ENCODE data around the gene PRXL2B.
A peak's percentile ranks its signal among the peaks of the same experiment; 100 is the strongest.

The PRXL2B gene

DNA sequence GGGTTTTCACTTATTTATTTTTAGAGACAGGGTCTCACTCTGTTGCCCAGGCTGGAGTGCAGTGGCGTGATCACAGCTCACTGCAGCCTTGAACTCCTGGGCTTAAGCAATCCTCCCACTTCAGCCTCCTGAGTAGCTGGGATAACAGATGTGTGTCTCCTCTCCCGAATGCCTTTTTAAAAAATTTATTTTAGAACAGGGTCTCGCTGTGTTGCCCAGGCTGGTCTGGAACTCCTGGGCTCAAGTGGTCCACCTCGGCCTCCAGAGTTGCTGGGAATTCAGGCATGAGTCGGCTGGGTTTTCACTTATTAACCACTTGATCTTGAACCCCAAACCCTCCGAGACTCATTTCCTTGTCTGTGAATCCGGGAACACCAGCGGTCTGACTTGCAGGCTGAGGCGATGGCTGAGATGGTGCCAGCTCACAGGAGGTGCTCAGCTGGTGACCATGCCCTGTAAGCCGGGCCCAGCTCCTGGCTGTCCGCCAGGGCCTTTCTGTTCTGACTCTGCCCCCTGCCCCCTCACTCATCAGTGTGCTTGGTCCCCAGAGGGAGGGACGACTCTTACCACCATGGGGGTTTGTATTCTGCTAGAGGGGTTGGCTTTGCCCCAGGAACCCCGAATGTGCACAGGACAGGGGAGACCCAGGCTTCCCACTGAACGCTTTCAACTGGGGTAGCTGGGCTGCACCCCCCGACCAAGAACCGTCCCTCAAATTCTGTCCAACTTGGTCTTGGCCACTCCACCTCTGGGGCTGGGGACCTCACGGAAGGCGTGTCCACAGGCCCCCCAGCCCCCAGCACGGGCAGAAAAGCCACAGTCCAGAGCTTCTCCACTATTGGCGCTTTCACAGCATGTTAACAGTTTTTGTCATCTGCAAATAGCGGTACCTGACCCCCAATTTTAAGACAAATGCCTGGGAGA is 23.7 kb downstream of the PRXL2B start:
- H3K4me3 Mint-ChIP-seq: peak overlapping the region in 1 of 3 experiments; percentile 6
- H3K4me1 Mint-ChIP-seq: peaks cover 8% of the 10 kb centered on the region
- TF ChIP-seq, protein P1, sequence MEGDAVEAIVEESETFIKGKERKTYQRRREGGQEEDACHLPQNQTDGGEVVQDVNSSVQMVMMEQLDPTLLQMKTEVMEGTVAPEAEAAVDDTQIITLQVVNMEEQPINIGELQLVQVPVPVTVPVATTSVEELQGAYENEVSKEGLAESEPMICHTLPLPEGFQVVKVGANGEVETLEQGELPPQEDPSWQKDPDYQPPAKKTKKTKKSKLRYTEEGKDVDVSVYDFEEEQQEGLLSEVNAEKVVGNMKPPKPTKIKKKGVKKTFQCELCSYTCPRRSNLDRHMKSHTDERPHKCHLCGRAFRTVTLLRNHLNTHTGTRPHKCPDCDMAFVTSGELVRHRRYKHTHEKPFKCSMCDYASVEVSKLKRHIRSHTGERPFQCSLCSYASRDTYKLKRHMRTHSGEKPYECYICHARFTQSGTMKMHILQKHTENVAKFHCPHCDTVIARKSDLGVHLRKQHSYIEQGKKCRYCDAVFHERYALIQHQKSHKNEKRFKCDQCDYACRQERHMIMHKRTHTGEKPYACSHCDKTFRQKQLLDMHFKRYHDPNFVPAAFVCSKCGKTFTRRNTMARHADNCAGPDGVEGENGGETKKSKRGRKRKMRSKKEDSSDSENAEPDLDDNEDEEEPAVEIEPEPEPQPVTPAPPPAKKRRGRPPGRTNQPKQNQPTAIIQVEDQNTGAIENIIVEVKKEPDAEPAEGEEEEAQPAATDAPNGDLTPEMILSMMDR (IDR thresholded peaks at IDR 0.05; ENCODE audit: unreplicated experiment in 3 of 3): no peak

DNA sequence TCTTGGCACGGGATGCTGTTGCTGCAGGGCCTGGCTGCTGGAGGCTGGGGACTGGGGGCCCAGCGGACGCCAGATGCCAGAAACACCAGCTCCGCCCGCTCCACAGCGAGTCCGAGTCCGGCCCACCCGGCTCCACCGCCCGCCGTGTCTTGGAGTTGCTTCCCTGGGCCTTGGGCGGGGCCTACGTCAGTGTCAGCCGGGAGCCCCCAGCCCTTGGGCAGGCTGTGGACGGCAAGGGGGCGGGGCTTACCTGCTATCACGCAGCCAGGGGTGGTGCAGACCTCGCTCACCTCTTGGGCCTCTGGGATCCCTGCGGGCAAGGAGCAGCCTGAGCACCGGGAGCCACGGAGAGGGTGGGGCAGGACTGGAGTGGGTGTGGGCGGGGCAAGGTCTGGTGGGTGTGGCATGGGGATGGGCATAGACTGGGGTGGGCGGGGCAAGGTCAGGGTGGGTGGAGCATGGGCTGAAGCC is 24.5 kb downstream of the PRXL2B start:
- H3K9me3 Mint-ChIP-seq: peaks cover 23% of the 10 kb centered on the region
- peak overlapping the region in 2 of 3 experiments; percentile 6 to 13 for H3K4me3 Mint-ChIP-seq
- TF ChIP-seq, protein P1 (IDR thresholded peaks at IDR 0.05; ENCODE audit: unreplicated experiment in 3 of 3): no peak
- H3K27ac Mint-ChIP-seq: no peak overlapping the region
- H3K36me3 Mint-ChIP-seq (ENCODE audit: low read depth): no peaks in the 10 kb centered on the region
- peaks cover 8% of the 10 kb centered on the region for H3K4me1 Mint-ChIP-seq
- peaks cover 9% of the 10 kb centered on the region for H3K27me3 Mint-ChIP-seq (ENCODE audit: low read depth)

More for the DNA sequence above, 23.7 kb downstream of the PRXL2B start:
- H3K36me3 Mint-ChIP-seq (ENCODE audit: low read depth): no peaks in the 10 kb centered on the region
- no peak overlapping the region for H3K27ac Mint-ChIP-seq
- H3K9me3 Mint-ChIP-seq: peaks cover 18% of the 10 kb centered on the region
- H3K27me3 Mint-ChIP-seq (ENCODE audit: low read depth): peaks cover 4% of the 10 kb centered on the region

DNA sequence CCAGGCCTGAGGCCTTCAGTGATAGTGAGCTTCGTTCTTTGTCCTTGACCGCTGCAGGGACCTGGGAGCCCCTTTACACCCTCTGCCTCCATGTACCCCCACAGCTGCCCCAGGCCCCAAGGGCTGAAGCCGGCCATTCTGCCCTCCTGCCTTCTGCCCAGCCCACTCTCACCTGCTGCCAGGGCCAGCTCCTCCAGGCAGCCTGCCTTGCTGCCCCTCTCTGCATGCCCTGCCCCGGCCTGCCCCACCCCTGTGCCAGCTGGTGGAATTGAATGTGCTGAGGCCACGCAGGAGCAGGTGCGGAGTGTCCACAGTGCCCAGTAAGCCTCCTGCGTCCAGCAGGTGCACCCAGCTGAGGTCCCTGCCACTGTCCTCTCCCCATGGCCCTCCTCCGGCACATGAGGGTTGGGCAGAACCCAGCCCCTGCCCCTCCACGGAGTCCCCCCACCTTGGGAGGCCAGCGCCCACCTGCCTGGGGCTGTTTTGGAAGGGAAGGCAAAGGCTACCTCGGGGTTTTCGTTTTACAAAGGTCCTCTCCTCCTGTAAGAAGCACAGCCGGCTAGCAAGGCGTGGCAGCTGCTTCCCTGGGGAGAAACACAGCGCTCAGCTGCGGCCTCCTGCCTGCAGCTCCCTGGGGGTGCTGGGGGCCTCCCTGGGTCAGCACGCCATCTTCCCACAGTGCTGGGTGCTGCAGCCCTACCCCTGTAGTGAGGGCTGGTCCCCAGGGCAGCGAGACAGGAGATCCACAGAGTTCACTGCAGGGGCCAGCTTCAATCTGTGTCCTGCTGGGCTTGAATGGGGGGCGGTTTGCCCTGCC is 25.3 kb downstream of the PRXL2B start:
- Mint-ChIP-seq H3K27me3 (ENCODE audit: low read depth) (peaks cover 11% of the 10 kb centered on the region), H3K36me3 (ENCODE audit: low read depth) (no peaks in the 10 kb centered on the region), H3K4me3 (no peak overlapping the region), H3K27ac (no peak overlapping the region), H3K4me1 (peaks cover 8% of the 10 kb centered on the region), H3K9me3 (peaks cover 27% of the 10 kb centered on the region)
- TF ChIP-seq, protein P1 (IDR thresholded peaks at IDR 0.05; ENCODE audit: unreplicated experiment in 3 of 3): no peak

DNA sequence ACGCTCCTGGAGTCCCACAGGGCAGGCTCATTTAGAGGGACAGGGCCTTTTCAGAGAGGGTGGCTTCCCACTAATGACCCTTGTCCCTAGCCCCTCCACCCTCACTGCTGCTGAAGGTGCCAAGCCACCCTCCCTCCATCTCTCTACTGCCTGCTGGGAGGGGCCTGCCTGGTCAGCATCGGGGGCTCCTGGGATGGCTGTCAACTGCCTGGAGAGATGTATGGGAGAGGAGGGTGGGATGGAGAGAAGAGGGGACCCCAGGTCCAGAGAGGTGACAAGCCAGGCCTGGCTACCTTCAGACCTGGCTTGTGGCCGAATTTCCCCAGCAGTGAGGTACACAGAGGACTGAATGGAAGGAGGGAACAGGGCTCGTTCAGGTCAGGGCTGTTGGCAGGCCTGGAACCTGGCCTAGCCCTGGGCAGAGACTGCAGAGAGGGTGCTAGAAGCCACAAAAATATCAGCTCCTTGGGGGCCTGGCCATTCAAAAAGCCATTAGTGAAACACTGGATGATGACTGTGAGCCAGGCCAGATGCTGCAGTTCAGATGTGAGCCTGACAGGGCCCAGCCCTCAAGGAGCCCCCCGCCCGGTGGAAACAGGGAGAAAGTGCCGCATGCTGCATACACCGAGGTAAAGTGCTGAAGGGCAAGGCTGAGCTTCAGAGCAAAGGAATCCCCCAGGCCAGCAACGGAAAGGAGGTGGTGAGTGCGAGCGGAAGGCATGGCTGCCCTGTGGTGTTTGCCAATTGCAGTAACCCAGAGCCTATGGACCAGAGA is 26.2 kb downstream of the PRXL2B start:
- no peaks in the 10 kb centered on the region for H3K36me3 Mint-ChIP-seq (ENCODE audit: low read depth)

DNA sequence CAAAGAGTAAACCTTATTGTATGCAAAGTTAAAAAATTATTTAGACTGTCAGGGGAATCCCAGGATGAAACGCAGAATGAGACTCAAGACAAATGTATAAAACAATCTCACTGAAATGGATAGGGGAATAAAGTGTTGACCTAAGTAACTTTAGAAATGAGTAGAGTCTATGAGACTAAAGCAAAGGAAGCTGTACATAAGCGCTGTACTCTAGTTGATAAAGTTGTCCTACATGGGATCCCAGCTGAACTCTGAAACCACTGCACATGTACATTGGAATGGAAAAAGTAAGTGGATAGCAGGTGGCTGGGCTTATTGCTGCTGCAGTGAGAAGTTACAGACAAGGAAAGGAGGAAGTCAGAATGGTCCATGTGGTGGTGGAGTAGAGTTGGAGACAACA is 27.6 kb downstream of the PRXL2B start:
- Mint-ChIP-seq H3K36me3 (ENCODE audit: low read depth) (no peaks in the 10 kb centered on the region), H3K4me3 (no peak overlapping the region), H3K9me3 (peaks cover 27% of the 10 kb centered on the region), H3K27me3 (ENCODE audit: low read depth) (peaks cover 15% of the 10 kb centered on the region), H3K27ac (no peak overlapping the region), H3K4me1 (no peaks in the 10 kb centered on the region)
- TF ChIP-seq, protein P1 (IDR thresholded peaks at IDR 0.05; ENCODE audit: unreplicated experiment in 3 of 3): no peak

More for the DNA sequence above, 26.2 kb downstream of the PRXL2B start:
- Mint-ChIP-seq H3K4me1 (peaks cover 8% of the 10 kb centered on the region), H3K9me3 (peaks cover 27% of the 10 kb centered on the region), H3K27ac (no peak overlapping the region), H3K27me3 (ENCODE audit: low read depth) (peaks cover 11% of the 10 kb centered on the region), H3K4me3 (no peak overlapping the region)
- TF ChIP-seq, protein P1 (IDR thresholded peaks at IDR 0.05; ENCODE audit: unreplicated experiment in 3 of 3): no peak

Measured in nephron (organoid).